ENCODE results near the gene CNGA3. TPM values are rescaled to one million over a fixed set of nuclear protein-coding genes. Genes with fewer than 3 reads are reported as not detected.
"Not testable (repeated sequence)": the region's sequence is repeated elsewhere in the genome, so short reads cannot be mapped to it uniquely, and the experiment has no call there.

CNGA3 gene
- polyA plus RNA-seq, 2 donors, result 0.02 to 0.05 TPM

DNA sequence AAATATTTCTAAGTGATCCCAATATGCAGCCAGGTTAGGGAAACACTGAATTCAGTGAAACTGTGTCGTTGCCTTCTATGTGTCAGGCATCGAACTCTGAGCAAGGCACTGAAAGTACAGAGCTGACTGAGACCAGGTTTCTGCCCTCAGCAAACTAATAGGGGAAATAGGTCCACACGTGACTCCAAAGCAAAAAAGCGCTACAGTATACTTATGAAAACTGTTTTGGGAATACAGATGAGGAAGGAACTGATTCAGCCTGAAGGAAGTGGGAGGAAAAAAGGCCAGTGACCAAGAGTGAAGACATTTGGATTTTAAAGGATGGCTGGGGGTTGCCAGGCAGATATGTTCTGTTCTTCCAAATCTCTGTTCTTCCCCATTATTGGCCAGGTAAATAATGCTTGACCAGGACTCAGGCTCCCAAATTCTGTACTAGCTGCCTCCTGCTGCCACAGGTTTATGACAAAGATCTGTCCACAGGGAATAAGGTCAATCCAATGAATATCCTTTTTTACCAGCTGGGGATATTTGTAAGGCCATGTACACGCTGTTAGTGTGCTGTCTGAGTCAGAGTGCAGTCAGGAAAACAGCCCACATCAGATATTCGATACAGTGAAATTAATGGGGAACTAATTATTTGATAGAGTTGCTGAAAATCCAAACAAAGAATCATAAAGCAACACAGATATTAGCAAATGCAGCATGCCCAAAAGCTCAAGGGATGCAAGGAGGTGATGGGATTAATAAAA lies 73.9 kb downstream of the CNGA3 start:
- no peak overlapping the region for H3K27ac ChIP-seq (ENCODE audit: low read depth in 2 of 2, low read length in 1 of 2)
- 68 to 69% methylated on average over 6 of the region's 6 CpGs for WGBS, 2 donors
- no peaks in the 10 kb centered on the region for H3K36me3 ChIP-seq (ENCODE audit: control insufficient read depth in 2 of 2, insufficient read depth in 2 of 2, low read length in 1 of 2)
- H3K4me3 ChIP-seq (ENCODE audit: low read depth in 1 of 2, low read length in 2 of 2), result no peak overlapping the region
- no peaks in the 10 kb centered on the region for H3K4me1 ChIP-seq (ENCODE audit: control insufficient read depth in 2 of 2, insufficient read depth in 2 of 2, low read length in 1 of 2)
- no peaks in the 10 kb centered on the region for H3K27me3 ChIP-seq (ENCODE audit: control insufficient read depth in 1 of 2, insufficient read depth in 2 of 2, low read length in 2 of 2)
- H3K9me3 ChIP-seq (ENCODE audit: control insufficient read depth in 2 of 2, insufficient read depth in 1 of 2, low read depth in 1 of 2, low read length in 1 of 2), result no peaks in the 10 kb centered on the region

DNA sequence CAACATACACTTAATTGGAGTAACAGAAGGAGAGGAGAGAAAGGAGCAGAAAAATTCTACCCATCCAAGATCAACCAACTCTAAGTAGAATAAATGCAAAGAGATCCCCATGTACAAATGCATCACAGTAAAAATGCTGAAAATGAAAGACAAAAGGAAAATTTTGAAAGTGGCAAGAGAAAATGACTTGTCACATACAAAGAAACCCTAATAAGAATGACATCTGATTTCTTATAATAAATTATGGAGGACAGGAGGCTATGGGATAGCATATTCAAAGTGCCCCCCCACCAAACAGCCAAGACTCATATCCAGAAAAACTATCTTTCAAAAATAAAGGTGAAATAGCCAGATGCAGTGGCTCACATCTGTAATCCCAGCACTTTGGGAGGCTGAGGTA lies 76.2 kb downstream of the CNGA3 start:
- H3K9me3 ChIP-seq (ENCODE audit: control insufficient read depth in 2 of 2, insufficient read depth in 1 of 2, low read depth in 1 of 2, low read length in 1 of 2), result no peaks in the 10 kb centered on the region
- no peaks in the 10 kb centered on the region for H3K4me1 ChIP-seq (ENCODE audit: control insufficient read depth in 2 of 2, insufficient read depth in 2 of 2, low read length in 1 of 2)
- H3K27ac ChIP-seq (ENCODE audit: low read depth in 2 of 2, low read length in 1 of 2), result no peak overlapping the region
- H3K27me3 ChIP-seq (ENCODE audit: control insufficient read depth in 1 of 2, insufficient read depth in 2 of 2, low read length in 2 of 2), result no peaks in the 10 kb centered on the region
- H3K36me3 ChIP-seq (ENCODE audit: control insufficient read depth in 2 of 2, insufficient read depth in 2 of 2, low read length in 1 of 2), result no peaks in the 10 kb centered on the region
- no peak overlapping the region for H3K4me3 ChIP-seq (ENCODE audit: low read depth in 1 of 2, low read length in 2 of 2)

DNA sequence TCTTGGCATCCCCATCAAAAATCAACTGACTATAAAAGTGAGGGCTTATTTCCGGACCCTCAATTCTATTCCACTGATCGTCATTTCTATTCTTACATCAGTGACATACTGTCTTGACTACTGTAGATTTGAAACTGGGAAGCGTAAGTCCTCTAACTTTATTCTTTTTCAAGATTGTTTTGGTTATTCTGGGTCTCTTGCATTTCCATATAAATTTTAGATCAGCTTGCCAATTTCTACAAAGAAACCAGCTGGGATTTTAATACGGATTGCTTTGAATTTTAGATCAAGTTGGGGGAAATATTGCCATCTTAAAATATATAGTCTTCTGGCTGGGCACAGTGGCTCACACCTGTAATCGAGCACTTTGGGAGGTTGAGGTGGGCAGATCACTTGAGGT lies 80.5 kb downstream of the CNGA3 start:
- no peaks in the 10 kb centered on the region for H3K36me3 ChIP-seq (ENCODE audit: control insufficient read depth in 2 of 2, insufficient read depth in 2 of 2, low read length in 1 of 2)
- H3K9me3 ChIP-seq (ENCODE audit: control insufficient read depth in 2 of 2, insufficient read depth in 1 of 2, low read depth in 1 of 2, low read length in 1 of 2), result no peaks in the 10 kb centered on the region
- no peaks in the 10 kb centered on the region for H3K4me1 ChIP-seq (ENCODE audit: control insufficient read depth in 2 of 2, insufficient read depth in 2 of 2, low read length in 1 of 2)
- H3K27me3 ChIP-seq (ENCODE audit: control insufficient read depth in 1 of 2, insufficient read depth in 2 of 2, low read length in 2 of 2), result no peaks in the 10 kb centered on the region
- no peak overlapping the region for H3K27ac ChIP-seq (ENCODE audit: low read depth in 2 of 2, low read length in 1 of 2)
- 88 to 90% methylated on average over 5 of the region's 5 CpGs for WGBS, 2 donors
- H3K4me3 ChIP-seq (ENCODE audit: low read depth in 1 of 2, low read length in 2 of 2), result no peak overlapping the region

DNA sequence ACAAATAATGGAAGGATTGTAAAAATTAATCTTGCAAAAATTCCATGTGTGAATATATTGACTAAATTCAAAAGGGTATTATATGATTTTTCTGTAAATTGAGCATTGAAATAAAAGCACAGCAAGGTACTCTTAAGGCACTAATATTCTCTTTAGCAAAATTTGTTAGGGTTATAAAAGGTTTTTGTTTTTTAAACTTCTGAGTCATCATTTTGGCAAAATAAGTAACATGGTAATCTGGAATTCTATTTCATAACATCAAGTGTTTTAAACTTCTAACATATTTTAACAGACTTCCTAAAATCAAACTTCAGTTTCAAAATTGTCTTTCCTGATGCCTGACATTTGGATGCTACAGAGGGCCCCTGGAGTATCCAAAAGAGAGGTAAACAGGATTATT lies 85.9 kb downstream of the CNGA3 start:
- no peaks in the 10 kb centered on the region for H3K4me1 ChIP-seq (ENCODE audit: control insufficient read depth in 2 of 2, insufficient read depth in 2 of 2, low read length in 1 of 2)
- H3K27me3 ChIP-seq (ENCODE audit: control insufficient read depth in 1 of 2, insufficient read depth in 2 of 2, low read length in 2 of 2), result no peaks in the 10 kb centered on the region
- H3K36me3 ChIP-seq (ENCODE audit: control insufficient read depth in 2 of 2, insufficient read depth in 2 of 2, low read length in 1 of 2), result no peaks in the 10 kb centered on the region
- H3K4me3 ChIP-seq (ENCODE audit: low read depth in 1 of 2, low read length in 2 of 2), result no peak overlapping the region
- H3K27ac ChIP-seq (ENCODE audit: low read depth in 2 of 2, low read length in 1 of 2), result no peak overlapping the region
- H3K9me3 ChIP-seq (ENCODE audit: control insufficient read depth in 2 of 2, insufficient read depth in 1 of 2, low read depth in 1 of 2, low read length in 1 of 2), result peaks cover 0 to 3% of the 10 kb centered on the region in 2 donors

DNA sequence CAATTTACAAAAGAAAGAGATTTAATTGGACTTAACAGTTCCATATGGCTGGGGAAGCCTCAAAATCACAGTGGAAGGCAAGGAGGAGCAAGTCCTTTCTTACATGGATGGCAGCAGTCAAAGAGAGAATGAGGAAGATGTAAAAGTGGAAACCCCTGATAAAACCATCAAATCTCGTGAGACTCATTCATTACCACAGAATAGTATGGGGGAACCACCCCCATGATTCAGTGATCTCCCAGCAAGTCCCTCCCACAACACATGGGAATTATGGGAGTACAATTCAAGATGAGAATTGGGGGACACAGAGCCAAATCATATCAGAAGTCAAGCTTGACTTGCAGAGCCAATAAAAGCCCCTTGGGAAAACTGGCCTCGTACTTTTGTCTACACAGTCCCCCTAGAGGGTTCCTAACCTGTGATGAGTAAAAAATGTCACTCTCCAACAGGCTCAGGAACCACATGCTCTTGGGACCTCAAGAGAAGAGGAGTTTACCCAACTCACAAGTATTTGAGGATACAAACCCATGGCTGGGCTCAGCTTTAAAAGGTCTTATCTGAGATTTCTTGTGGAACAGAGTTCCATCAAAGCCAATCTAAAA lies 87.2 kb downstream of the CNGA3 start:
- H3K4me1 ChIP-seq (ENCODE audit: control insufficient read depth in 2 of 2, insufficient read depth in 2 of 2, low read length in 1 of 2), result no peaks in the 10 kb centered on the region
- 75 to 79% methylated on average over 2 of the region's 2 CpGs for WGBS, 2 donors
- no peak overlapping the region for H3K27ac ChIP-seq (ENCODE audit: low read depth in 2 of 2, low read length in 1 of 2)
- H3K36me3 ChIP-seq (ENCODE audit: control insufficient read depth in 2 of 2, insufficient read depth in 2 of 2, low read length in 1 of 2), result no peaks in the 10 kb centered on the region
- peaks cover 0 to 3% of the 10 kb centered on the region in 2 donors for H3K9me3 ChIP-seq (ENCODE audit: control insufficient read depth in 2 of 2, insufficient read depth in 1 of 2, low read depth in 1 of 2, low read length in 1 of 2)
- H3K4me3 ChIP-seq (ENCODE audit: low read depth in 1 of 2, low read length in 2 of 2), result no peak overlapping the region
- no peaks in the 10 kb centered on the region for H3K27me3 ChIP-seq (ENCODE audit: control insufficient read depth in 1 of 2, insufficient read depth in 2 of 2, low read length in 2 of 2)

DNA sequence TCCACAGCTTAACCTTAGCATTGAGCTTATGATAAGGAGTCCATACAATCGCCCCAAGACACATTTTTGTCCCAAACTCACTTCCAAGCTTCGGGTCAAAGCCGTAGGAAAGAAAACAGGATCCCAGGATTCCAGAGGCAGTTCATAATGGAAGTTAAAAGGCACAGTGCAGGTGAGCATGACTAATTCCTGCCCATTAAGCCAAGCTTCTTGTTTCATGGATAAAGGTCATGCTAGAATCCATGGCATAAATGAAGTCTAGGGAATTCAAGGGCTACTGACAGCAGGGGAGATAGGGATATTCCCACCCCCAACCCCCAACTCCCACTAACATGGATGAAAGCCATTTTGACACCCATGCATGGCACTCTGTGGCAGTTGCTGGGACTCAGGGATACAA lies 88.2 kb downstream of the CNGA3 start:
- no peaks in the 10 kb centered on the region for H3K4me1 ChIP-seq (ENCODE audit: control insufficient read depth in 2 of 2, insufficient read depth in 2 of 2, low read length in 1 of 2)
- H3K27me3 ChIP-seq (ENCODE audit: control insufficient read depth in 1 of 2, insufficient read depth in 2 of 2, low read length in 2 of 2), result no peaks in the 10 kb centered on the region
- H3K36me3 ChIP-seq (ENCODE audit: control insufficient read depth in 2 of 2, insufficient read depth in 2 of 2, low read length in 1 of 2), result no peaks in the 10 kb centered on the region
- peaks cover 0 to 3% of the 10 kb centered on the region in 2 donors for H3K9me3 ChIP-seq (ENCODE audit: control insufficient read depth in 2 of 2, insufficient read depth in 1 of 2, low read depth in 1 of 2, low read length in 1 of 2)
- WGBS, 2 donors, result 88 to 89% methylated on average over 3 of the region's 3 CpGs
- no peak overlapping the region for H3K27ac ChIP-seq (ENCODE audit: low read depth in 2 of 2, low read length in 1 of 2)
- no peak overlapping the region for H3K4me3 ChIP-seq (ENCODE audit: low read depth in 1 of 2, low read length in 2 of 2)

DNA sequence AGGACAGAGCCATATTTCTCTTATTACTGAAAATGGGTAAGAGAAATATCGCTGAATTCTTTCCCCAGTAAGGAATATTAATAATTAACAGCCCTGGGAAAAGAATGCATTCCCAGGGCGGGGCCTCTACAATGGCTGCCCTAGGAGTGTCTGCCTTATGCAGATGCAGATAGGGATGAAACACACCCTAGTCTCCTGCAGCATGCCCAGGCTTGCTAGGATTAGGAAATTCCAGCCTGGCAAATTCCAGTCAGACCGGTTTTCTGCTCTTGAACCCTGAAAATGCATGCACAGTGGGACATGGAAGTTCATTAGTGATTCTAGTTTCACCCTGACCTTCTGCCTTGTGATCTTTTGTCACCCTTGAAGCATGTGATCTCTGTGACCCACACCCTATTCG lies 89.4 kb downstream of the CNGA3 start:
- not testable (repeated sequence) for H3K4me1 ChIP-seq (ENCODE audit: control insufficient read depth in 2 of 2, insufficient read depth in 2 of 2, low read length in 1 of 2)
- WGBS, 2 donors, result 69 to 77% methylated on average over 4 of the region's 4 CpGs

DNA sequence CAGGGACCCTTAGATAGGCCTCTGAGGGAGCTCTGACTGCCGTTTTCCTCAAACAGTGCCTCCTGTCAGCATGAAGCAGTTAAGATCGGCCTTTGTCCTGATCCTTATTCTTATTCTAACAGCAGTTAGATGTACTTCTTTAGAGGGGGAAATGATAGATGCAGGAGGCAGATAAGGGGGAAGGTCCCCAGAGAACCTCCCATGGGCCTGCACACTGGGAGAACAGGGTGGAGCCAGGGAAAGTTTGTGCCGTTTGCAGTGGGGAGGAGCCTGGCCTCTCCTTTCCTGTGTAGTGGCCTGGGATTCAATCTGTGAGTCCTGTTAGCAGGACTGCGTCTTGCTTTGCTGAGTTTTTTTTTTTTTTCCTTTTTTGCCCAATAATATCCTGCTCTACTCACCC lies 90.5 kb downstream of the CNGA3 start:
- 64 to 74% methylated on average over 4 of the region's 4 CpGs for WGBS, 2 donors
- no peaks in the 10 kb centered on the region for H3K4me1 ChIP-seq (ENCODE audit: control insufficient read depth in 2 of 2, insufficient read depth in 2 of 2, low read length in 1 of 2)
- peaks cover 0 to 3% of the 10 kb centered on the region in 2 donors for H3K9me3 ChIP-seq (ENCODE audit: control insufficient read depth in 2 of 2, insufficient read depth in 1 of 2, low read depth in 1 of 2, low read length in 1 of 2)
- H3K27ac ChIP-seq (ENCODE audit: low read depth in 2 of 2, low read length in 1 of 2), result no peak overlapping the region
- H3K4me3 ChIP-seq (ENCODE audit: low read depth in 1 of 2, low read length in 2 of 2), result no peak overlapping the region
- no peaks in the 10 kb centered on the region for H3K36me3 ChIP-seq (ENCODE audit: control insufficient read depth in 2 of 2, insufficient read depth in 2 of 2, low read length in 1 of 2)
- no peaks in the 10 kb centered on the region for H3K27me3 ChIP-seq (ENCODE audit: control insufficient read depth in 1 of 2, insufficient read depth in 2 of 2, low read length in 2 of 2)

More for the DNA sequence above, 89.4 kb downstream of the CNGA3 start:
- H3K9me3 ChIP-seq (ENCODE audit: control insufficient read depth in 2 of 2, insufficient read depth in 1 of 2, low read depth in 1 of 2, low read length in 1 of 2); H3K36me3 ChIP-seq (ENCODE audit: control insufficient read depth in 2 of 2, insufficient read depth in 2 of 2, low read length in 1 of 2); H3K27ac ChIP-seq (ENCODE audit: low read depth in 2 of 2, low read length in 1 of 2); H3K27me3 ChIP-seq (ENCODE audit: control insufficient read depth in 1 of 2, insufficient read depth in 2 of 2, low read length in 2 of 2); H3K4me3 ChIP-seq (ENCODE audit: low read depth in 1 of 2, low read length in 2 of 2): not testable (repeated sequence)

DNA sequence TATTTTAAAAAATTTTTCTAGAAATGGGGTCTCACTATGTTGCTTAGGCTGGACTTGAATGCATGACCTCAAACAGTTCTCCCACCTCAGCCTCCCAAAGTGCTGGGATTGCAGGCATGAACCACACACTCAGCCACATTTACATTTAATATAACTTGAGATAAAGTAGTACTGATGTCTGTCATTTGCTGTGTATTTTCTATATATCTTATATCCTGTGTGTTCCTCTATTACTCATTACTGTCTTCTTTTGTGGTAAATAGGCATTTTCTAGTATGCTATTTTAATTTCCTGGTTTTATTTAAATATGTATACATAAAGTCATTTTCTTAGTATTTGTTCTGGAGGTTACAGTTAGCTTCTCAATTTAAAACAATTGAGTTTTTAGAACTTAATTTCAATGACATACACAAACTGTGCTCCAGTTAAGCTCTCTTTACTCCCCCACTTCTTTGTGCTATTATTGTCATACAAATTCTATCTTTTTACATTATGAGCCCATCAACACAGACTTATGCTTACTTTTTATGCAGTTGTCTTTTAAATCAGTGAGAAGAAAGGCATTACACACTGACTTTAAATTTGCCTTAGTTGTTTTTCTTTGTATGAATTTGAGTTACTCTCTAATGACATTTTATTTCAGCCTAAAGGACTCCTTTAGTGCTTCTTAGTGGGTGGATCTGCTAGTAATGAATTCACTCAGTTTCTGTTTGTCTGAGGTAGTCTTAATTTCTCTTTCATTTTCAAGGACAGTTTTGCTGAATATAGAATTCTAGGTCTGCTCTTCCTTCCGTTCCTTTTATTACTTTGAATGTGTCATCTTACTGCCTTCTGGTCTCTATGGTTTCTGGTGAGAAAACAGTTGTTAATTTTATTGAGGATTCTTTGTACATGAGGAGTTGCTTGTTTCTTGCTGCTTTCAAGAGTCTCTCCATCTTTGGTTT lies 92.2 kb downstream of the CNGA3 start:
- no peaks in the 10 kb centered on the region for H3K4me1 ChIP-seq (ENCODE audit: control insufficient read depth in 2 of 2, insufficient read depth in 2 of 2, low read length in 1 of 2)
- 63 to 72% methylated on average over 1 of the region's 1 CpG for WGBS, 2 donors
- H3K36me3 ChIP-seq (ENCODE audit: control insufficient read depth in 2 of 2, insufficient read depth in 2 of 2, low read length in 1 of 2), result no peaks in the 10 kb centered on the region
- H3K9me3 ChIP-seq (ENCODE audit: control insufficient read depth in 2 of 2, insufficient read depth in 1 of 2, low read depth in 1 of 2, low read length in 1 of 2), result peaks cover 0 to 3% of the 10 kb centered on the region in 2 donors
- H3K4me3 ChIP-seq (ENCODE audit: low read depth in 1 of 2, low read length in 2 of 2), result no peak overlapping the region
- no peaks in the 10 kb centered on the region for H3K27me3 ChIP-seq (ENCODE audit: control insufficient read depth in 1 of 2, insufficient read depth in 2 of 2, low read length in 2 of 2)
- H3K27ac ChIP-seq (ENCODE audit: low read depth in 2 of 2, low read length in 1 of 2), result no peak overlapping the region
